Loucy (cell line): Measurements from ENCODE around the gene LUC7L.

ENCODE experiments used
- H2AFZ ChIP-seq: fragments of 200-600 bp; sonication (generic); 2 replicates; pipeline ENCODE4 v1.6.0; 2016; ENCODE audit warnings: antibody characterized with exemption, mild to moderate bottlenecking, low read length, moderate library complexity
- H3F3A ChIP-seq: fragments of 200-600 bp; 2 replicates; pipeline ENCODE4 v1.6.0; 2016; ENCODE audit warnings: antibody characterized with exemption, low read depth, mild to moderate bottlenecking
- H3K27me3 ChIP-seq: fragments of 200-600 bp; sonication (generic); 2 replicates; pipeline ENCODE4 v1.6.1; 2014; ENCODE audit warnings: low read length, mild to moderate bottlenecking; ENCODE audit not compliant: insufficient read depth, poor library complexity, severe bottlenecking
- H3K36me3 ChIP-seq: fragments of 200-600 bp; sonication (generic); 2 replicates; pipeline ENCODE4 v1.6.1; 2016; ENCODE audit warnings: low read length; ENCODE audit not compliant: insufficient read depth
- H3K4me1 ChIP-seq: fragments of 200-600 bp; sonication (generic); 2 replicates; pipeline ENCODE4 v1.5.1; 2014; ENCODE audit warnings: low read length, mild to moderate bottlenecking; ENCODE audit not compliant: insufficient read depth, poor library complexity, severe bottlenecking
- H3K4me2 ChIP-seq: fragments of 200-600 bp; sonication (generic); 2 replicates; pipeline ENCODE4 v1.6.0; 2014; ENCODE audit warnings: antibody characterized with exemption, low read length, low read depth, mild to moderate bottlenecking; ENCODE audit not compliant: poor library complexity, severe bottlenecking
- H3K4me3 ChIP-seq: fragments of 200-600 bp; sonication (generic); 2 replicates; pipeline ENCODE4 v1.5.1; 2014; ENCODE audit warnings: low read length, mild to moderate bottlenecking, mixed read lengths; ENCODE audit not compliant: poor library complexity, severe bottlenecking
- H3K79me2 ChIP-seq: fragments of 200-600 bp; sonication (generic); 2 replicates; pipeline ENCODE4 v1.6.1; 2014; ENCODE audit warnings: low read length; ENCODE audit not compliant: insufficient read depth
- H3K9ac ChIP-seq: fragments of 200-600 bp; sonication (generic); 2 replicates; pipeline ENCODE4 v1.6.0; 2014; ENCODE audit warnings: mild to moderate bottlenecking, low read depth, low read length, moderate library complexity; ENCODE audit not compliant: poor library complexity, severe bottlenecking
- H3K9me2 ChIP-seq: fragments of 200-600 bp; sonication (generic); replicated peaks from 2 replicates; pipeline ENCODE4 v1.6.1; 2016; ENCODE audit warnings: low read depth, low read length, mixed read lengths
- H3K9me3 ChIP-seq: fragments of 200-600 bp; sonication (generic); 2 replicates; pipeline ENCODE4 v1.6.1; 2014; ENCODE audit warnings: mild to moderate bottlenecking, antibody characterized with exemption, low read length, low read depth; ENCODE audit not compliant: insufficient read depth
- H4K20me1 ChIP-seq: fragments of 200-600 bp; sonication (generic); 2 replicates; pipeline ENCODE4 v1.6.0; 2014; ENCODE audit warnings: antibody characterized with exemption, low read length, mild to moderate bottlenecking; ENCODE audit not compliant: insufficient read depth, poor library complexity, severe bottlenecking
- CTCF ChIP-seq: fragments of 200-600 bp; sonication (generic); conservative IDR thresholded peaks from 2 replicates; pipeline ENCODE4 v1.5.1; 2014; ENCODE audit warnings: mild to moderate bottlenecking, antibody characterized with exemption, low read length
- EZH2phosphoT487 ChIP-seq: fragments of 200-600 bp; IDR thresholded peaks from 2 replicates; pipeline ENCODE4 v1.6.1; 2018; ENCODE audit warnings: antibody characterized with exemption, mild to moderate bottlenecking, moderate library complexity, borderline replicate concordance

Gene LUC7L

DNA sequence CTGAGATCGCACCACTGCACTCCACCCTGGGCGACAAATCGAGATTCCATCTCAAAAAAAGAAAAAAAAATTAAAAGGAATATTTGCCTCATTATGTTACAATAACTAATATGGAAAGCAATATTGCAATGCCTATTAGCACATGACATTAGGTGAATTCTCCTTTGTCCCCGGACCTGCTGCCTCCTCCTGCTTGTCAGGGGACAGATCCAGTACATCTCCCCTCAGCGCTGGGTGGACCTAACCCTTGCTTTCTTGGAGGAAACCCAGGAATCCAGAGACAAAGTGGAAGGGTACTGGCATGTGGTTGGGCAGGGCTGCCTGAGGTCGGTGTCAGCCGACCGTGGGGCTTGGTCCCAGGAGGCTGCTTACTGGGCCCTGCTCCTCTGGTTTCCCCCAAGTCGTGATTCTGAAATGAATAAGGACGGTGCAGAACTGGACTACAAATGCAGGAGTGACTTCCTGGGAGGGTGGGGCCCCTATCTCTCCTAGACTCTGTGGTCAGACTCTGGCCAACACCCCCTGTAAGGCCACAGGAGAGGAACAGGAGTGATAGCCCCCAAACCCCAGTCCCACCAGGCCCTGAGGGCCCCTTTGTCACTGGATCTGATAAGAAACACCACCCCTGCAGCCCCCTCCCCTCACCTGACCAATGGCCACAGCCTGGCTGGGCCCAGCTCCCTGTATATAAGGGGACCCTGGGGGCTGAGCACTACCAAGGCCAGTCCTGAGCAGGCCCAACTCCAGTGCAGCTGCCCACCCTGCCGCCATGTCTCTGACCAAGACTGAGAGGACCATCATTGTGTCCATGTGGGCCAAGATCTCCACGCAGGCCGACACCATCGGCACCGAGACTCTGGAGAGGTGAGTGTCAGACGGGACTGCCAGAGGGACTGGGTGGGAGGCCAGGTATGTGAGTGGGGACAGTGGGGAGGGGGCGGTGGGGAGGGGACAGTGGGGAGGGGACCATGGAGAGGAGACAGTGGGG lies 76.8 kb downstream of the LUC7L start, which contains the start of gene HBZ:
Gene HBZ (plus strand): TSS at position 504 of the 988 bp plus-strand sequence. CDS start 266 bp downstream, at position 770.
- H3K79me2 ChIP-seq = no peaks in the 10 kb centered on the region
- no peak within 1 kb of the TSS for H3K9ac ChIP-seq
- no peaks in the 10 kb centered on the region for H3K4me1 ChIP-seq
- H3K4me3 ChIP-seq = no peak within 1 kb of the TSS
- no peaks in the 10 kb centered on the region for H3K27me3 ChIP-seq
- H2AFZ ChIP-seq = no peak within 1 kb of the TSS
- no peak within 1 kb of the TSS for H3K4me2 ChIP-seq
- no peaks in the 10 kb centered on the region for H4K20me1 ChIP-seq
- TF ChIP-seq EZH2phosphoT487 (no peak), CTCF (no peak)
- H3K36me3 ChIP-seq = no peaks in the 10 kb centered on the region
- no peaks in the 10 kb centered on the region for H3F3A ChIP-seq
- H3K9me3 ChIP-seq = no peaks in the 10 kb centered on the region
- H3K9me2 ChIP-seq = no peaks in the 10 kb centered on the region

GRCh38 chr16:149024-149660 lies 80.1 kb downstream of the LUC7L start:
- TF ChIP-seq EZH2phosphoT487 (no peak), CTCF (no peak)
- Histone ChIP-seq H3K79me2 (no peaks in the 10 kb centered on the region), H3K36me3 (no peaks in the 10 kb centered on the region), H3K4me3 (no peak overlapping the region), H3K4me2 (no peak overlapping the region), H2AFZ (no peak overlapping the region), H3K4me1 (no peaks in the 10 kb centered on the region), H4K20me1 (no peaks in the 10 kb centered on the region), H3K9ac (no peak overlapping the region), H3F3A (no peaks in the 10 kb centered on the region), H3K27me3 (no peaks in the 10 kb centered on the region), H3K9me3 (no peaks in the 10 kb centered on the region), H3K9me2 (no peaks in the 10 kb centered on the region)

- no peaks in the 10 kb centered on the region for H3K27me3 ChIP-seq
- no peak for TF ChIP-seq EZH2phosphoT487
- TF ChIP-seq CTCF = no peak
- no peaks in the 10 kb centered on the region for H3K4me1 ChIP-seq
- no peaks in the 10 kb centered on the region for H4K20me1 ChIP-seq
- H3K9ac ChIP-seq = no peak overlapping the region
- H3K9me3 ChIP-seq = no peaks in the 10 kb centered on the region
- no peaks in the 10 kb centered on the region for H3K79me2 ChIP-seq
- no peaks in the 10 kb centered on the region for H3K9me2 ChIP-seq
- H3K4me2 ChIP-seq = no peak overlapping the region
- no peak overlapping the region for H3K4me3 ChIP-seq
- H3K36me3 ChIP-seq = no peaks in the 10 kb centered on the region
- H2AFZ ChIP-seq = no peak overlapping the region
- no peaks in the 10 kb centered on the region for H3F3A ChIP-seq
Observed at GRCh38 chr16:146646-147045, 82.6 kb downstream of the LUC7L start.
